IMR-90 (cell line): ENCODE results near the gene OTOG. TPM values are rescaled to one million over a fixed set of nuclear protein-coding genes. Genes with fewer than 3 reads are reported as not detected.

Experiments used
- ATAC-seq: fragments of 200-7000 bp; cut with Tn5 transposase; 2 replicates; pipeline ENCODE4 v1.9.1; 2020; ENCODE audit warnings: low read depth, mild to moderate bottlenecking, moderate library complexity
- BruUV-seq: library from RNA; stranded (reverse); fragments of 400-500 nt; replicated peaks from 2 replicates; lab custom pipeline; 2021; lab: Mats Ljungman, UMichigan
- CTCF ChIA-PET: fragments of 300-600 bp; formaldehyde crosslinking; extraction: SDS; loops from one replicate; lab custom pipeline; 2021; ENCODE audit warnings: antibody characterized with exemption; lab: Yijun Ruan, JAX
- POLR2A ChIA-PET: fragments of 300-600 bp; sonication (Branson Sonifier 250); formaldehyde crosslinking; loops from one replicate; lab custom pipeline; 2022; ENCODE audit warnings: antibody characterized with exemption; ENCODE audit not compliant: unreplicated experiment; lab: Charles Lee
- DNase-seq: peaks from one replicate; pipeline ENCODE4 v3.0.0; 2013
- H2AFZ ChIP-seq: replicated peaks from 2 replicates; pipeline ENCODE3; 2013; ENCODE audit warnings: low read length, mild to moderate bottlenecking; ENCODE audit not compliant: poor library complexity
- H2AK5ac ChIP-seq: 2 replicates; pipeline ENCODE4 v1.6.1; 2013; ENCODE audit warnings: low read depth, low read length, inconsistent platforms
- H2AK9ac ChIP-seq: replicated peaks from 2 replicates; pipeline ENCODE3; 2013; ENCODE audit warnings: mild to moderate bottlenecking, low read depth, low read length, moderate library complexity; ENCODE audit not compliant: poor library complexity
- H2BK120ac ChIP-seq: 2 replicates; pipeline ENCODE4 v1.6.1; 2013; ENCODE audit warnings: low read depth, low read length, inconsistent platforms
- H2BK15ac ChIP-seq: 3 replicates; pipeline ENCODE4 v1.6.1; 2013; ENCODE audit warnings: low read depth, low read length, inconsistent platforms
- H2BK20ac ChIP-seq: 2 replicates; pipeline ENCODE4 v1.6.1; 2013; ENCODE audit warnings: low read depth, mild to moderate bottlenecking, inconsistent platforms, low read length, moderate library complexity
- H2BK5ac ChIP-seq: 2 replicates; pipeline ENCODE4 v1.6.1; 2013; ENCODE audit warnings: mild to moderate bottlenecking, low read depth, low read length, inconsistent platforms; ENCODE audit not compliant: poor library complexity, severe bottlenecking
- H3K14ac ChIP-seq: replicated peaks from 2 replicates; pipeline ENCODE4 v1.6.1; 2013; ENCODE audit warnings: low read depth, low read length, inconsistent platforms
- H3K18ac ChIP-seq: 2 replicates; pipeline ENCODE4 v1.6.1; 2013; ENCODE audit warnings: low read depth, low read length, control low read depth
- H3K23ac ChIP-seq: 2 replicates; pipeline ENCODE4 v1.6.1; 2013; ENCODE audit warnings: low read depth, low read length, inconsistent platforms
- H3K27ac ChIP-seq: 2 replicates; pipeline ENCODE4 v1.5.1; 2013; ENCODE audit warnings: mild to moderate bottlenecking, control low read depth, low read length; ENCODE audit not compliant: insufficient read depth
- H3K27me3 ChIP-seq: 2 replicates; pipeline ENCODE4 v1.6.1; 2013; ENCODE audit warnings: low read length; ENCODE audit not compliant: control insufficient read depth, insufficient read depth
- H3K36me3 ChIP-seq: 2 replicates; pipeline ENCODE4 v1.6.1; 2013; ENCODE audit warnings: low read length, mixed read lengths; ENCODE audit not compliant: control insufficient read depth, insufficient read depth
- H3K4ac ChIP-seq: 2 replicates; pipeline ENCODE4 v1.6.1; 2013; ENCODE audit warnings: low read depth, low read length, inconsistent platforms
- H3K4me1 ChIP-seq: 2 replicates; pipeline ENCODE4 v1.6.1; 2013; ENCODE audit warnings: low read length, mixed read lengths; ENCODE audit not compliant: control insufficient read depth, insufficient read depth
- H3K4me2 ChIP-seq: 2 replicates; pipeline ENCODE4 v1.6.1; 2013; ENCODE audit warnings: low read depth, mild to moderate bottlenecking, control low read depth, low read length, moderate library complexity
- H3K4me3 ChIP-seq: 2 replicates; pipeline ENCODE4 v1.5.1; 2013; ENCODE audit warnings: low read depth, mild to moderate bottlenecking, control low read depth, low read length, moderate library complexity; ENCODE audit not compliant: insufficient read depth
- H3K56ac ChIP-seq: 2 replicates; pipeline ENCODE4 v1.6.1; 2013; ENCODE audit warnings: low read length, inconsistent platforms; ENCODE audit not compliant: insufficient read depth; ENCODE audit errors: extremely low read depth
- H3K79me1 ChIP-seq, 2 experiments: 2 replicates each; pipeline ENCODE4 v1.6.1; 2013; ENCODE audit warnings: low read length in 2 of 2, inconsistent platforms in 1 of 2, low read depth in 1 of 2
- H3K9ac ChIP-seq: 2 replicates; pipeline ENCODE4 v1.6.1; 2013; ENCODE audit warnings: low read depth, low read length, control low read depth
- H3K9me1 ChIP-seq: 2 replicates; pipeline ENCODE4 v1.6.1; 2013; ENCODE audit warnings: low read length, inconsistent platforms; ENCODE audit not compliant: insufficient read depth
- H3K9me3 ChIP-seq: 2 replicates; pipeline ENCODE4 v1.6.1; 2013; ENCODE audit warnings: low read length; ENCODE audit not compliant: control insufficient read depth, insufficient read depth
- H4K20me1 ChIP-seq: 2 replicates; pipeline ENCODE4 v1.6.1; 2013; ENCODE audit warnings: low read length, inconsistent platforms; ENCODE audit not compliant: insufficient read depth
- H4K5ac ChIP-seq: 2 replicates; pipeline ENCODE4 v1.6.1; 2013; ENCODE audit warnings: mild to moderate bottlenecking, low read depth, low read length, control low read depth
- H4K8ac ChIP-seq, 2 experiments: 2 replicates each; pipeline ENCODE4 v1.6.1; 2013; ENCODE audit warnings: low read depth in 2 of 2, low read length in 2 of 2, control low read depth in 1 of 2, inconsistent platforms in 1 of 2
- H4K91ac ChIP-seq: 2 replicates; pipeline ENCODE4 v1.6.1; 2013; ENCODE audit warnings: low read depth, low read length, inconsistent platforms; ENCODE audit not compliant: insufficient read depth
- BHLHE40 ChIP-seq: fragments of 150-350 bp; IDR thresholded peaks from 2 replicates; pipeline ENCODE4 v1.6.1; 2016; ENCODE audit warnings: mild to moderate bottlenecking, low read depth, low read length
- CEBPB ChIP-seq: IDR thresholded peaks from 2 replicates; pipeline ENCODE4 v1.6.1; 2012; ENCODE audit warnings: low read depth, low read length, improper control_type of control experiment
- FOS ChIP-seq: fragments of 150-350 bp; IDR thresholded peaks from 2 replicates; pipeline ENCODE4 v1.6.1; 2016; ENCODE audit warnings: low read depth, low read length
- NFE2L2 ChIP-seq: fragments of 150-350 bp; IDR thresholded peaks from 2 replicates; pipeline ENCODE4 v1.6.1; 2016; ENCODE audit warnings: low read depth, mild to moderate bottlenecking, low read length
- POLR2A ChIP-seq: IDR thresholded peaks from 2 replicates; pipeline ENCODE4 v1.6.1; 2012; ENCODE audit warnings: mild to moderate bottlenecking, low read depth, low read length
- RAD21 ChIP-seq: IDR thresholded peaks from 2 replicates; pipeline ENCODE4 v1.6.1; 2012; ENCODE audit warnings: low read length, improper control_type of control experiment
- RCOR1 ChIP-seq: IDR thresholded peaks from 2 replicates; pipeline ENCODE4 v1.6.1; 2012; ENCODE audit warnings: mild to moderate bottlenecking, low read length, improper control_type of control experiment; ENCODE audit not compliant: insufficient replicate concordance
- RFX5 ChIP-seq: IDR thresholded peaks from 2 replicates; pipeline ENCODE4 v1.8.0; 2012; ENCODE audit warnings: low read depth, mild to moderate bottlenecking, low read length, moderate library complexity
- WGBS, 2 experiments: methylation state at CpG; one replicate each; pipeline versions ENCODE4 v1.1.5 to v1.1.7; 2013; ENCODE audit warnings: missing lambda C conversion rate in 2 of 2; ENCODE audit not compliant: insufficient read length in 1 of 2; ENCODE audit errors: extremely low coverage in 2 of 2; 5-methylcytosine and 5-hydroxymethylcytosine counted together
- dilution Hi-C: fragments of 300-500 bp; cut with HindIII; formaldehyde crosslinking; loops from one replicate; pipeline ENCODE4 v1.14.3; 2018; ENCODE audit warnings: low sequenced_read_pairs; ENCODE audit not compliant: unreplicated experiment
- in situ Hi-C: fragments of 300-500 bp; cut with MboI; formaldehyde crosslinking; loops from 3 replicates; pipeline ENCODE4 v1.14.3; 2019; ENCODE audit warnings: low sequenced_read_pairs, inconsistent platforms, mixed read lengths
- intact Hi-C: fragments of 100-400 bp; cut with micrococcal nuclease; formaldehyde crosslinking; loops from 2 replicates; pipeline ENCODE4 v1.10.0; 2022
- polyA plus RNA-seq, 3 experiments: library from polyadenylated mRNA; depleted of rRNA; stranded (reverse); fragments of >200 nt; gene quantifications; 2 replicates each; pipeline ENCODE4 v1.2.3, GENCODE V29; 2012; ENCODE audit warnings: low replicate concordance in 1 of 3
- total RNA-seq: library from RNA; depleted of rRNA; stranded (reverse); fragments of >200 nt; gene quantifications from 2 replicates; pipeline ENCODE4 v1.2.3, GENCODE V29; 2012
- TF ChIP-seq, protein P1 (sequence below): fragments of 150-350 bp; IDR thresholded peaks from 2 replicates; pipeline ENCODE4 v1.6.1; 2017; ENCODE audit warnings: mild to moderate bottlenecking, antibody characterized with exemption, low read length, low read depth

Gene OTOG
- total and polyA plus RNA-seq, 2 of the 4 experiments (the other 2 are of a cell fraction) = not detected

- no peak overlapping the region for H3K23ac ChIP-seq
- no peak overlapping the region for H3K4me3 ChIP-seq
- H2BK5ac ChIP-seq = no peak overlapping the region
- H3K9me1 ChIP-seq = no peaks in the 10 kb centered on the region
- H3K18ac ChIP-seq = no peak overlapping the region
- 0 out of 2 replicates have a peak, but pooled peaks cover 4% of the 10 kb centered on the region for H3K27me3 ChIP-seq
- H2BK120ac ChIP-seq = no peak overlapping the region
- no peak overlapping the region for H2AK9ac ChIP-seq
- H3K27ac ChIP-seq = no peak overlapping the region
- H3K9me3 ChIP-seq = no peaks in the 10 kb centered on the region
- TF ChIP-seq RCOR1 (no peak), CEBPB (no peak), POLR2A (no peak), BHLHE40 (no peak), RFX5 (no peak), RAD21 (no peak), FOS (no peak), NFE2L2 (no peak)
- TF ChIP-seq, protein P1, sequence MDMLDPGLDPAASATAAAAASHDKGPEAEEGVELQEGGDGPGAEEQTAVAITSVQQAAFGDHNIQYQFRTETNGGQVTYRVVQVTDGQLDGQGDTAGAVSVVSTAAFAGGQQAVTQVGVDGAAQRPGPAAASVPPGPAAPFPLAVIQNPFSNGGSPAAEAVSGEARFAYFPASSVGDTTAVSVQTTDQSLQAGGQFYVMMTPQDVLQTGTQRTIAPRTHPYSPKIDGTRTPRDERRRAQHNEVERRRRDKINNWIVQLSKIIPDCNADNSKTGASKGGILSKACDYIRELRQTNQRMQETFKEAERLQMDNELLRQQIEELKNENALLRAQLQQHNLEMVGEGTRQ = no peak
- H2BK20ac ChIP-seq = no peak overlapping the region
- no peak overlapping the region for H3K14ac ChIP-seq
- dilution Hi-C loops = no loop called here
- no peak overlapping the region for H4K8ac ChIP-seq
- no peak overlapping the region for H4K91ac ChIP-seq
- no peaks in the 10 kb centered on the region for H4K20me1 ChIP-seq
- H2AK5ac ChIP-seq = no peak overlapping the region
- no peaks in the 10 kb centered on the region for H3K36me3 ChIP-seq
- no peak overlapping the region for H3K4me2 ChIP-seq
- intact Hi-C loops = no loop called here
- in situ Hi-C loops = no loop called here
- H3K4ac ChIP-seq = no peak overlapping the region
- H2BK15ac ChIP-seq = no peak overlapping the region
- 82% methylated on average over 1 of the region's 2 CpGs; no CpG with 5 or more reads in 1 of the 2 experiments for WGBS, 2 experiments
- no peaks in the 10 kb centered on the region for H3K4me1 ChIP-seq
- H3K79me1 ChIP-seq = no peaks in the 10 kb centered on the region
- H4K5ac ChIP-seq = no peak overlapping the region
- no peak overlapping the region for H2AFZ ChIP-seq
- DNase-seq (no peak), ATAC-seq (no peak)
- CTCF ChIA-PET = no interaction called here
- no peak overlapping the region for H3K9ac ChIP-seq
- POLR2A ChIA-PET = no interaction called here
- no peak overlapping the region for H3K56ac ChIP-seq
- BruUV-seq = no TSS peak
These were observed 92.7 kb downstream of the OTOG start for GRCh38 chr11:17639781-17640180.
